ENCODE measurements around the gene SAFB2. TPM values are rescaled to one million over a fixed set of nuclear protein-coding genes. Genes with fewer than 3 reads are reported as not detected.

SAFB2 gene
- total RNA-seq, 4 donors from 2014 or later, result 64.0 to 283 (median 124) TPM

DNA sequence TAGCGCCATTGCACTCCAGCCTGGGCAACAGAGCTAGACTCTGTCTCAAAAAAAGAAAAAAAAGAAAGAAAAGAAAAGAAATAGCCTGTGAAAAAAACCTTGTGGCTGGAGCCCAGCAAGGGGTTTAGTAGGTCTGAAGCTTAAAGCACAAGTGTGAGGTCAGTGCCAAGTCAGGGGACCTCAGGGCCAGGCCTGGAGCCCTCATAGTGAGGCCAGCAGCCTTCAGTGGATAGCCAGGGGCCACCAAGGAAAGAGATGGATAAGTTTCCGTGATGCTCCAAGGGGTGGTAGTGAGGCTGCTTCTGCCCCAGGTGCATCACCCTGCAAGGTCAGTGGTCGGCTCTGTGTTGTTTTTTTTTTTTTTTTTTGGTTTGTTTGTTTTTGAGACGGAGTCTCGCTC, 67.7 kb downstream of the SAFB2 start:
- intact Hi-C loops (cut with DNase I; ENCODE audit: low total_unique reads) (no loop called here), in situ Hi-C loops (cut with MboI; ENCODE audit: low pct_ligation_motif_present in 1 of 4, low pct_unique_long_range_greater_than_20kb in 1 of 4, low sequenced_read_pairs in 3 of 4) (no loop called here)
- Histone ChIP-seq H3K36me3 (no peaks in the 10 kb centered on the region), H3K9me3 (no peaks in the 10 kb centered on the region), H3K4me3 (no peak overlapping the region), H3K27me3 (peaks cover 29% of the 10 kb centered on the region), H3K4me1 (no peaks in the 10 kb centered on the region), H3K27ac (no peak overlapping the region)
- whole genome bisulfite sequencing, 2 donors (ENCODE audit: low coverage in 1 of 2), result 68 to 100% methylated on average over 1 to 5 of the region's 5 CpGs
- no peak for DNase-seq
- TF ChIP-seq POLR2AphosphoS5 (IDR thresholded peaks at IDR 0.05), result no peak
- no peak for TF ChIP-seq EP300 (IDR thresholded peaks at IDR 0.05; ENCODE audit: low read depth)
- no peak for TF ChIP-seq CTCF (IDR thresholded peaks at IDR 0.05)
- TF ChIP-seq POLR2A (IDR thresholded peaks at IDR 0.05), result no peak

DNA sequence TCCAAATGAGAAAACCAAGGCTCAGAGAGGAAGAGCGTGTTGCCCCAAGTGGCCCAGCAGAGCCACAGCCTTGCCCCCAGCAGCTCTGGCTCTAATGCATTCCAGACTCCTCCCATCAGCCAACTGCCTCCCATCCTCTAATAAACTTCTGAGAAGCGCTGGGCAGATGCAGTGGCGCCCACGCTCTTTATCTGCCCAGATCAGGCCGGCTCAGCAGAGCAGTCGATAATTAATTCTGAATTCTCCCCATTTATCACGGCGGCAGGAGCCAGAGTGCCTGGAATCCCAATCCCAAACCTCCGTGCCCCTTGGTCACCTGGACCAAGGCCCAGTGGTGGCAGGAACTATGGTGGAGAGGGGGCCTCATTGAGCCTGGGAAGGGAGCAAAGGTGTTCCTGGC, 68.7 kb downstream of the SAFB2 start:
- in situ Hi-C loops (cut with MboI; ENCODE audit: low pct_ligation_motif_present in 1 of 4, low pct_unique_long_range_greater_than_20kb in 1 of 4, low sequenced_read_pairs in 3 of 4) (no loop called here), intact Hi-C loops (cut with DNase I; ENCODE audit: low total_unique reads) (no loop called here)
- H3K4me1 ChIP-seq, result no peaks in the 10 kb centered on the region
- no peaks in the 10 kb centered on the region for H3K36me3 ChIP-seq
- H3K27me3 ChIP-seq, result peaks cover 24% of the 10 kb centered on the region
- 75% methylated on average over 9 of the region's 9 CpGs; no CpG with 5 or more reads in 1 of the 2 donors for WGBS, 2 donors (ENCODE audit: low coverage in 1 of 2)
- H3K27ac ChIP-seq, result no peak overlapping the region
- H3K4me3 ChIP-seq, result no peak overlapping the region
- no peak for DNase-seq
- TF ChIP-seq EP300 (IDR thresholded peaks at IDR 0.05; ENCODE audit: low read depth) (no peak), POLR2AphosphoS5 (IDR thresholded peaks at IDR 0.05) (no peak), CTCF (IDR thresholded peaks at IDR 0.05) (no peak), POLR2A (IDR thresholded peaks at IDR 0.05) (no peak)
- H3K9me3 ChIP-seq, result no peaks in the 10 kb centered on the region

DNA sequence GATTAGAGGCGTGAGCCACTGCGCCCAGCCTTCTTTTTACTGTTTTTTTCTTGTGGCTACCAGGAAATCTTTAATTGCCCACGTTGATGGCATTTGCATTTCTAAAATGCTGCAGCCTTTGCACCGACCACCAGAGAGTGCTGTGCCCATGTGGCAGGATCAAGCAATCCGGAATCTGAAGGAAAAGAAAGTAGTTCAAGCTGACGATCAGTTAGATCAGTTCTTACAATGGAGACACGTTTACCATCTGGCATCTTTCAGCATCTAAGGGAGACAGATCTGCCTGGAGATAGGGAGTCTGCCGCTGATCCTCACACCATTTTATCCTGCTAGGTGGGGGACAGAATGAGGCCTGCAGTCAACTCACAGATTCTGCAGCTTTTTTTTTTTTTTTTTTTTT, 74.7 kb downstream of the SAFB2 start:
- no peak overlapping the region for H3K4me3 ChIP-seq
- in situ Hi-C loops (cut with MboI; ENCODE audit: low pct_ligation_motif_present in 1 of 4, low pct_unique_long_range_greater_than_20kb in 1 of 4, low sequenced_read_pairs in 3 of 4) (no loop called here), intact Hi-C loops (cut with DNase I; ENCODE audit: low total_unique reads) (no loop called here)
- no peaks in the 10 kb centered on the region for H3K9me3 ChIP-seq
- TF ChIP-seq POLR2AphosphoS5 (IDR thresholded peaks at IDR 0.05), result no peak
- peak; percentile 19 to 64 (median 55) for TF ChIP-seq CTCF (IDR thresholded peaks at IDR 0.05)
- H3K27me3 ChIP-seq, result no peaks in the 10 kb centered on the region
- no peak overlapping the region for H3K27ac ChIP-seq
- DNase-seq, result peak; percentile 33
- 23 to 29% methylated on average over 2 to 8 of the region's 8 CpGs for WGBS, 2 donors (ENCODE audit: low coverage in 1 of 2)
- H3K4me1 ChIP-seq, result no peaks in the 10 kb centered on the region
- H3K36me3 ChIP-seq, result no peaks in the 10 kb centered on the region

GRCh38 chr19:5545984-5546383, 76.6 kb downstream of the SAFB2 start:
- in situ Hi-C loops (cut with MboI; ENCODE audit: low pct_ligation_motif_present in 1 of 4, low pct_unique_long_range_greater_than_20kb in 1 of 4, low sequenced_read_pairs in 3 of 4) (no loop called here), intact Hi-C loops (cut with DNase I; ENCODE audit: low total_unique reads) (no loop called here)
- peaks cover 8% of the 10 kb centered on the region for H3K27me3 ChIP-seq
- no peaks in the 10 kb centered on the region for H3K4me1 ChIP-seq
- H3K27ac ChIP-seq, result no peak overlapping the region
- WGBS, 2 donors (ENCODE audit: low coverage in 1 of 2), result 74 to 78% methylated on average over 2 to 4 of the region's 4 CpGs
- DNase-seq, result no peak
- TF ChIP-seq POLR2AphosphoS5 (IDR thresholded peaks at IDR 0.05) (no peak), CTCF (IDR thresholded peaks at IDR 0.05) (no peak), EP300 (IDR thresholded peaks at IDR 0.05; ENCODE audit: low read depth) (no peak), POLR2A (IDR thresholded peaks at IDR 0.05) (no peak)
- H3K4me3 ChIP-seq, result no peak overlapping the region
- H3K36me3 ChIP-seq, result no peaks in the 10 kb centered on the region
- H3K9me3 ChIP-seq, result no peaks in the 10 kb centered on the region
